Caco-2 (cell line): ENCODE data around the gene RAD51B. TPM values are rescaled to one million over a fixed set of nuclear protein-coding genes. Genes with fewer than 3 reads are reported as not detected.

Experiments
- BruUV-seq: library from RNA; stranded (reverse); fragments of 400-500 nt; replicated peaks from 2 replicates; lab custom pipeline; 2021; lab: Mats Ljungman, UMichigan
- CTCF ChIA-PET: fragments of 300-600 bp; sonication (Branson Sonifier 250); formaldehyde crosslinking; loops from one replicate; lab custom pipeline; 2022; ENCODE audit warnings: antibody characterized with exemption; lab: Charles Lee
- POLR2A ChIA-PET: fragments of 300-600 bp; sonication (Branson Sonifier 250); formaldehyde crosslinking; loops from one replicate; lab custom pipeline; 2022; ENCODE audit warnings: antibody characterized with exemption; lab: Charles Lee
- DNase-seq, 2 experiments: peaks; one replicate each; pipeline versions ENCODE4 v3.0.0 to v3.0.0-alpha.2; 2020 to 2022
- H3K27me3 ChIP-seq: replicated peaks from 2 replicates; pipeline ENCODE4 v1.6.0; 2011; ENCODE audit warnings: low read length; ENCODE audit not compliant: control insufficient read depth, insufficient read depth
- H3K36me3 ChIP-seq: 2 replicates; pipeline ENCODE4 v1.5.1; 2011; ENCODE audit warnings: low read length; ENCODE audit not compliant: control insufficient read depth, insufficient read depth
- H3K4me1 ChIP-seq: fragments of 250-450 bp; sonication (Bioruptor Pico); 2 replicates; pipeline ENCODE4 v1.5.1; 2020; ENCODE audit warnings: mild to moderate bottlenecking
- H3K4me3 ChIP-seq: 2 replicates; pipeline ENCODE4 v1.5.1; 2011; ENCODE audit warnings: low read depth, mild to moderate bottlenecking, control low read depth, low read length
- H3K9me3 ChIP-seq: fragments of 250-450 bp; sonication (Bioruptor Pico); 2 replicates; pipeline ENCODE4 v1.5.1; 2020; ENCODE audit warnings: mild to moderate bottlenecking, moderate library complexity
- H3K27ac Mint-ChIP-seq: one replicate; pipeline ENCODE4 v1.8.0; 2022; ENCODE audit warnings: mixed read lengths; ENCODE audit not compliant: unreplicated experiment
- H3K27me3 Mint-ChIP-seq: one replicate; pipeline ENCODE4 v1.8.0; 2022; ENCODE audit warnings: mixed read lengths; ENCODE audit not compliant: insufficient read depth, unreplicated experiment
- H3K36me3 Mint-ChIP-seq: one replicate; pipeline ENCODE4 v1.8.0; 2022; ENCODE audit warnings: mild to moderate bottlenecking, mixed read lengths; ENCODE audit not compliant: insufficient read depth, unreplicated experiment
- H3K4me1 Mint-ChIP-seq: one replicate; pipeline ENCODE4 v1.8.0; 2022; ENCODE audit warnings: low read depth, mixed read lengths; ENCODE audit not compliant: unreplicated experiment
- H3K4me3 Mint-ChIP-seq: one replicate; pipeline ENCODE4 v1.8.0; 2022; ENCODE audit warnings: mild to moderate bottlenecking, moderate library complexity, mixed read lengths; ENCODE audit not compliant: unreplicated experiment
- H3K9me3 Mint-ChIP-seq: one replicate; pipeline ENCODE4 v1.8.0; 2022; ENCODE audit warnings: mixed read lengths; ENCODE audit not compliant: unreplicated experiment
- intact Hi-C: fragments of 100-400 bp; cut with micrococcal nuclease; formaldehyde crosslinking; loops from one replicate; pipeline ENCODE4 v1.10.0; 2022; ENCODE audit not compliant: unreplicated experiment
- total RNA-seq: library from RNA; stranded (reverse); gene quantifications from 2 replicates; pipeline ENCODE4 v1.2.3, GENCODE V29; 2022
- TF ChIP-seq, protein P1 (sequence below), 2 experiments: fragments of 200-600 bp in 1 of 2; IDR thresholded peaks; 1 replicate in 1 of 2; 2 replicates in 1 of 2; pipeline versions ENCODE4 v1.5.1 to v1.8.0; 2011 to 2022; ENCODE audit warnings: antibody characterized with exemption in 1 of 2, control low read depth in 1 of 2, inconsistent platforms in 1 of 2, low read depth in 1 of 2, low read length in 1 of 2, mild to moderate bottlenecking in 1 of 2, moderate library complexity in 1 of 2; ENCODE audit not compliant: insufficient read depth in 1 of 2, severe bottlenecking in 1 of 2, unreplicated experiment in 1 of 2

Gene RAD51B
- total RNA-seq, 1 experiment from 2014 or later, result 16.7 TPM

DNA sequence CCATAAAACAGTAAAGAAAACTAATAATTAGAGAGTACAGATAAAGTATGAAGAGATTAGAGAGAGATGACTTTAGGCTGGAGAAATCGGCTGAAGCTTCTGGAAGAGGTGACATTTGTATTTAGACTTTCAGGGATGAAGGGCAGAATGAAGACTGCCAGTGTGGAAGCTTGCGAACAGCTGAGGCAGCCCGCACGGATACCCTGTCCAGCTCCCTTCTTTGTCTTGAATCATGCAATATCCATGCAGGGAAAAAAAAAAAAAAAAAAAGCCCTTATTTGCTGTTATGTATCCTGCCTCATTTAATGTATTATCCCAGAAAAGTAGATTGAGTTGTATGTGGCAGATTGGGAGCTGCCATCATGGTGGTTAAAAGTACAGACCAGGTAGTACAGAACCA, 641.5 kb downstream of the RAD51B start:
- DNase-seq, result no peak
- H3K27ac Mint-ChIP-seq, result no peak overlapping the region
- no peaks in the 10 kb centered on the region for H3K9me3 ChIP-seq
- H3K27me3 Mint-ChIP-seq, result no peaks in the 10 kb centered on the region
- no TSS peak for BruUV-seq
- no peaks in the 10 kb centered on the region for H3K36me3 ChIP-seq
- peaks cover 34% of the 10 kb centered on the region for H3K4me1 Mint-ChIP-seq
- ChIA-PET CTCF (no interaction called here), POLR2A (interaction anchor here (0.7 kb wide), 1 partner anchor 332 kb away, joined by 7 read pairs; no protein-coding TSS in a partner anchor)
- peaks cover 32% of the 10 kb centered on the region for H3K4me1 ChIP-seq
- TF ChIP-seq, protein P1, sequence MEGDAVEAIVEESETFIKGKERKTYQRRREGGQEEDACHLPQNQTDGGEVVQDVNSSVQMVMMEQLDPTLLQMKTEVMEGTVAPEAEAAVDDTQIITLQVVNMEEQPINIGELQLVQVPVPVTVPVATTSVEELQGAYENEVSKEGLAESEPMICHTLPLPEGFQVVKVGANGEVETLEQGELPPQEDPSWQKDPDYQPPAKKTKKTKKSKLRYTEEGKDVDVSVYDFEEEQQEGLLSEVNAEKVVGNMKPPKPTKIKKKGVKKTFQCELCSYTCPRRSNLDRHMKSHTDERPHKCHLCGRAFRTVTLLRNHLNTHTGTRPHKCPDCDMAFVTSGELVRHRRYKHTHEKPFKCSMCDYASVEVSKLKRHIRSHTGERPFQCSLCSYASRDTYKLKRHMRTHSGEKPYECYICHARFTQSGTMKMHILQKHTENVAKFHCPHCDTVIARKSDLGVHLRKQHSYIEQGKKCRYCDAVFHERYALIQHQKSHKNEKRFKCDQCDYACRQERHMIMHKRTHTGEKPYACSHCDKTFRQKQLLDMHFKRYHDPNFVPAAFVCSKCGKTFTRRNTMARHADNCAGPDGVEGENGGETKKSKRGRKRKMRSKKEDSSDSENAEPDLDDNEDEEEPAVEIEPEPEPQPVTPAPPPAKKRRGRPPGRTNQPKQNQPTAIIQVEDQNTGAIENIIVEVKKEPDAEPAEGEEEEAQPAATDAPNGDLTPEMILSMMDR (IDR thresholded peaks at IDR 0.05; ENCODE audit: insufficient read depth in 1 of 2, low read depth in 1 of 2, low read length in 1 of 2, severe bottlenecking in 1 of 2, unreplicated experiment in 1 of 2), result no peak
- intact Hi-C loops, result no loop called here
- H3K4me3 ChIP-seq, result no peak overlapping the region
- no peaks in the 10 kb centered on the region for H3K27me3 ChIP-seq
- peaks cover 13% of the 10 kb centered on the region for H3K9me3 Mint-ChIP-seq
- no peaks in the 10 kb centered on the region for H3K36me3 Mint-ChIP-seq
- H3K4me3 Mint-ChIP-seq, result no peak overlapping the region

DNA sequence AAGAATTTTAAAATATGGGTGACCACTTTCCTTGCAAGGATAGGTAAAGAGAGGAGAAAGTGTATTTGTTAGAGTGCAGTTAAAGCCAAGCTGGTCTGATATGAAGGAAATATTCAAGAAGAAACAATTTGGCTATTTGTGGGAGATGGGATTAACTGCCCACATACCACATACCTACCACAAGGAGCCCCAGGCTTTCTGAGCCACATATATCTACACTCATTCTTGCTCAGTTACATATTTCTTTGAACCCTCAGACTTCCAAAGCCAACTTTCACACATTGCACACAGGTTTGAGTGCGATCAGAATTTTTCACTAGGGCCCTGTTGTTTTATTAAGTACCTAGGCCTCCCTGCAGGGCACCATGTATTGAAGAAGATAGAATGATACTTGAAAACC, 643.1 kb downstream of the RAD51B start:
- Histone ChIP-seq H3K4me1 (peaks cover 48% of the 10 kb centered on the region), H3K9me3 (no peaks in the 10 kb centered on the region), H3K36me3 (no peaks in the 10 kb centered on the region), H3K4me3 (no peak overlapping the region), H3K27me3 (no peaks in the 10 kb centered on the region)
- DNase-seq, result no peak
- intact Hi-C loops, result loop anchor here (1.0 kb wide), 1 partner anchor 41 kb away; no protein-coding TSS in a partner anchor
- no TSS peak for BruUV-seq
- ChIA-PET POLR2A (no interaction called here), CTCF (no interaction called here)
- Mint-ChIP-seq H3K36me3 (no peaks in the 10 kb centered on the region), H3K4me3 (no peak overlapping the region), H3K27me3 (no peaks in the 10 kb centered on the region), H3K27ac (no peak overlapping the region), H3K4me1 (peaks cover 41% of the 10 kb centered on the region), H3K9me3 (peaks cover 10% of the 10 kb centered on the region)
- TF ChIP-seq, protein P1 (IDR thresholded peaks at IDR 0.05; ENCODE audit: insufficient read depth in 1 of 2, low read depth in 1 of 2, low read length in 1 of 2, severe bottlenecking in 1 of 2, unreplicated experiment in 1 of 2), result no peak

DNA sequence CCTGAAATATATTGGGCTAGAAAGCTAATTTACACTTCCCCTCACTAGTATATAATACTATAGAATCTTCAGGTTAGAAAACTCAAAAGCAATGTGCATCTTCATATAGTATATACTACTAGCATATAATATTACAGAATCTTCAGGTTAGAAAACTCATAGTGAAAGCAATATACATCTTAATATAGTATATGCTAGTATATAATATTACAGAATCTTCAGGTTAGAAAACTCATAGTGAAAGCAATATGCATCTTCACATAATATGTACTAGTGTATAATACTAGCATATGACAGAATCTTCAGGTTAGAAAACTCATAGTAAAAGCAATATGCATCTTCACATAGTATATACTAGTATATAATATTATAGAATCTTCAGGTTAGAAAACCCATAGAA, 643.7 kb downstream of the RAD51B start:
- Histone ChIP-seq H3K36me3 (no peaks in the 10 kb centered on the region), H3K9me3 (no peaks in the 10 kb centered on the region), H3K4me1 (peaks cover 50% of the 10 kb centered on the region), H3K4me3 (no peak overlapping the region), H3K27me3 (no peaks in the 10 kb centered on the region)
- Mint-ChIP-seq H3K36me3 (no peaks in the 10 kb centered on the region), H3K27me3 (no peaks in the 10 kb centered on the region), H3K4me3 (no peak overlapping the region), H3K9me3 (peaks cover 10% of the 10 kb centered on the region), H3K4me1 (peaks cover 45% of the 10 kb centered on the region), H3K27ac (no peak overlapping the region)
- POLR2A ChIA-PET, result no interaction called here
- TF ChIP-seq, protein P1 (IDR thresholded peaks at IDR 0.05; ENCODE audit: insufficient read depth in 1 of 2, low read depth in 1 of 2, low read length in 1 of 2, severe bottlenecking in 1 of 2, unreplicated experiment in 1 of 2), result no peak
- no peak for DNase-seq
- no TSS peak for BruUV-seq
- CTCF ChIA-PET, result no interaction called here
- intact Hi-C loops, result no loop called here
